ENCODE measurements around the gene ARFGEF3.
"Not testable (repeated sequence)": the region's sequence is repeated elsewhere in the genome, so short reads cannot be mapped to it uniquely, and the experiment has no call there.

ARFGEF3 gene

GRCh38 chr6:138161338-138162110, at the start of gene ARFGEF3:
TSS of gene ARFGEF3 (plus strand) at chr6:138161939. CDS start at chr6:138162087, 148 bp downstream.
- DNase-seq (ENCODE audit: low read depth): peak; percentile 7

- no peak for DNase-seq (ENCODE audit: low read depth)
Observed at GRCh38 chr6:138113588-138114210, 48.0 kb upstream of the ARFGEF3 start.

GRCh38 chr6:138115201-138115600, 46.5 kb upstream of the ARFGEF3 start:
- no peak for DNase-seq (ENCODE audit: low read depth)

- DNase-seq (ENCODE audit: low read depth): peak; percentile 48
Observed at GRCh38 chr6:138115877-138116660, 45.7 kb upstream of the ARFGEF3 start.

- no peak for DNase-seq (ENCODE audit: low read depth)
Observed at GRCh38 chr6:138116661-138116999, 45.1 kb upstream of the ARFGEF3 start.

- DNase-seq (ENCODE audit: low read depth): no peak
Observed at GRCh38 chr6:138117376-138117914, 44.3 kb upstream of the ARFGEF3 start.

GRCh38 chr6:138119229-138119628, 42.5 kb upstream of the ARFGEF3 start:
- DNase-seq (ENCODE audit: low read depth): not testable (repeated sequence)

GRCh38 chr6:138119976-138120375, 41.8 kb upstream of the ARFGEF3 start:
- DNase-seq (ENCODE audit: low read depth): no peak

GRCh38 chr6:138124096-138124495, 37.6 kb upstream of the ARFGEF3 start:
- DNase-seq (ENCODE audit: low read depth): no peak

GRCh38 chr6:138128096-138128495, 33.6 kb upstream of the ARFGEF3 start:
- DNase-seq (ENCODE audit: low read depth): no peak

GRCh38 chr6:138129190-138129589, 32.5 kb upstream of the ARFGEF3 start:
- no peak for DNase-seq (ENCODE audit: low read depth)

- DNase-seq (ENCODE audit: low read depth): no peak
Observed at GRCh38 chr6:138142806-138143205, 18.9 kb upstream of the ARFGEF3 start.

- no peak for DNase-seq (ENCODE audit: low read depth)
Observed at GRCh38 chr6:138145402-138145801, 16.3 kb upstream of the ARFGEF3 start.

- no peak for DNase-seq (ENCODE audit: low read depth)
Observed at GRCh38 chr6:138146544-138146943, 15.2 kb upstream of the ARFGEF3 start.

GRCh38 chr6:138155443-138155842, 6.3 kb upstream of the ARFGEF3 start:
- DNase-seq (ENCODE audit: low read depth): no peak

GRCh38 chr6:138157986-138158638, 3.6 kb upstream of the ARFGEF3 start:
- peak; percentile 6 for DNase-seq (ENCODE audit: low read depth)

GRCh38 chr6:138159246-138159645, 2.5 kb upstream of the ARFGEF3 start:
- no peak for DNase-seq (ENCODE audit: low read depth)

- no peak for DNase-seq (ENCODE audit: low read depth)
Observed at GRCh38 chr6:138160329-138161087, 1.2 kb upstream of the ARFGEF3 start.

- DNase-seq (ENCODE audit: low read depth): no peak
Observed at GRCh38 chr6:138161088-138161337, 726 bp upstream of the ARFGEF3 start.

- no peak for DNase-seq (ENCODE audit: low read depth)
Observed at GRCh38 chr6:138162111-138162954, 594 bp downstream of the ARFGEF3 start.

Data from stromal cell of bone marrow (primary cell).